GM12878 (cell line): ENCODE data around the gene SLC25A17. TPM values are rescaled to one million over a fixed set of nuclear protein-coding genes. Genes with fewer than 3 reads are reported as not detected.

Source experiments
- ATAC-seq: fragments of 200-7000 bp; cut with Tn5 transposase; 3 replicates; pipeline ENCODE4 v1.9.1; 2020; ENCODE audit warnings: mild to moderate bottlenecking, moderate library complexity
- BruUV-seq: library from RNA; stranded (reverse); fragments of 400-500 nt; replicated peaks from 2 replicates; lab custom pipeline; 2021; lab: Mats Ljungman, UMichigan
- CTCF ChIA-PET: fragments of 300-600 bp; sonication (Branson Sonifier 250); formaldehyde crosslinking; extraction: SDS; loops from one replicate; lab custom pipeline; 2021; ENCODE audit warnings: inconsistent platforms; lab: Yijun Ruan, JAX
- POLR2A ChIA-PET: fragments of 350-600 bp; formaldehyde crosslinking; extraction: SDS; loops from one replicate; lab custom pipeline; 2021; ENCODE audit warnings: inconsistent platforms; lab: Charles Lee
- RAD21 ChIA-PET: fragments of 300-600 bp; sonication (Branson Sonifier 250); formaldehyde crosslinking; loops from one replicate; lab custom pipeline; 2023; ENCODE audit warnings: antibody characterized with exemption; ENCODE audit not compliant: unreplicated experiment; lab: Charles Lee
- SMC1A ChIA-PET: fragments of 300-600 bp; sonication (Branson Sonifier 250); formaldehyde crosslinking; loops from one replicate; lab custom pipeline; 2023; ENCODE audit not compliant: unreplicated experiment, uncharacterized antibody; lab: Charles Lee
- DNase-seq: peaks from one replicate; pipeline ENCODE4 v3.0.0-alpha.2; 2011; ENCODE audit warnings: low read depth, low spot score
- FAIRE-seq: peaks from 3 replicates; lab custom pipeline; 2011; peaks lifted over from hg19 to GRCh38; lab: Jason Lieb, UNC
- H2AFZ ChIP-seq: 2 replicates; pipeline ENCODE4 v1.6.0; 2011; ENCODE audit warnings: low read depth, low read length, control low read depth; ENCODE audit not compliant: control insufficient read depth
- H3K27ac ChIP-seq: 2 replicates; pipeline ENCODE4 v1.5.1; 2011; ENCODE audit warnings: control low read depth; ENCODE audit not compliant: control insufficient read depth, insufficient read depth
- H3K27me3 ChIP-seq, 2 experiments: replicated peaks in 1 of 2; 2 replicates each; pipeline versions ENCODE4 v1.6.0 to v1.6.1; 2011; ENCODE audit warnings: low read length in 1 of 2; ENCODE audit not compliant: control insufficient read depth in 2 of 2, insufficient read depth in 2 of 2
- H3K36me3 ChIP-seq, 2 experiments: 2 replicates each; pipeline ENCODE4 v1.5.1; 2011; ENCODE audit warnings: low read length in 1 of 2; ENCODE audit not compliant: control insufficient read depth in 2 of 2, insufficient read depth in 2 of 2
- H3K4me1 ChIP-seq: 2 replicates; pipeline ENCODE4 v1.6.1; 2011; ENCODE audit warnings: mild to moderate bottlenecking, low read length, moderate library complexity, mixed read lengths; ENCODE audit not compliant: control insufficient read depth, insufficient read depth
- H3K4me2 ChIP-seq: 2 replicates; pipeline ENCODE4 v1.6.0; 2011; ENCODE audit warnings: control low read depth; ENCODE audit not compliant: control insufficient read depth, insufficient read depth
- H3K4me3 ChIP-seq: fragments of 200-600 bp; sonication (generic); 2 replicates; pipeline ENCODE4 v1.5.1; 2016
- H3K79me2 ChIP-seq: 2 replicates; pipeline ENCODE4 v1.6.0; 2011; ENCODE audit warnings: low read length; ENCODE audit not compliant: control insufficient read depth, insufficient read depth
- H3K9ac ChIP-seq: 2 replicates; pipeline ENCODE4 v1.8.0; 2011; ENCODE audit warnings: low read length, control low read depth, mixed read lengths; ENCODE audit not compliant: control insufficient read depth, insufficient read depth
- H3K9me3 ChIP-seq: replicated peaks from 3 replicates; pipeline ENCODE4 v1.5.1; 2011; ENCODE audit warnings: mild to moderate bottlenecking, low read length; ENCODE audit not compliant: control insufficient read depth, insufficient read depth
- H4K20me1 ChIP-seq: 2 replicates; pipeline ENCODE4 v1.6.0; 2011; ENCODE audit not compliant: control insufficient read depth, insufficient read depth
- CBX5 ChIP-seq: sonication (generic); IDR thresholded peaks from 2 replicates; pipeline ENCODE4 v1.6.1; 2016; ENCODE audit warnings: low read depth, moderate library complexity, mild to moderate bottlenecking, inconsistent platforms
- CHD2 ChIP-seq: IDR thresholded peaks from 2 replicates; pipeline ENCODE4 v1.6.1; 2011; ENCODE audit warnings: low read depth, low read length, improper control_type of control experiment, borderline replicate concordance
- FOXK2 ChIP-seq: fragments of 450-650 bp; IDR thresholded peaks from 2 replicates; pipeline ENCODE4 v1.6.1; 2017; ENCODE audit warnings: mild to moderate bottlenecking, moderate library complexity
- NFIC ChIP-seq: IDR thresholded peaks from 2 replicates; pipeline ENCODE4 v1.6.1; 2012; ENCODE audit warnings: low read depth, mild to moderate bottlenecking, inconsistent platforms, low read length, moderate library complexity
- POLR2A ChIP-seq: IDR thresholded peaks from 2 replicates; pipeline ENCODE4 v1.6.1; 2011; ENCODE audit warnings: low read depth, mild to moderate bottlenecking, low read length
- SMC3 ChIP-seq: IDR thresholded peaks from 2 replicates; pipeline ENCODE4 v1.6.1; 2011; ENCODE audit warnings: low read length, improper control_type of control experiment, borderline replicate concordance
- TAF1 ChIP-seq: IDR thresholded peaks from 2 replicates; pipeline ENCODE4 v1.6.1; 2011; ENCODE audit warnings: mild to moderate bottlenecking, low read depth, low read length, borderline replicate concordance
- TCF12 ChIP-seq: IDR thresholded peaks from 2 replicates; pipeline ENCODE4 v1.6.1; 2011; ENCODE audit warnings: low read depth, mild to moderate bottlenecking, low read length
- YBX1 ChIP-seq: fragments of 450-650 bp; IDR thresholded peaks from 2 replicates; pipeline ENCODE4 v1.6.1; 2016; ENCODE audit warnings: antibody characterized with exemption
- ZNF622 ChIP-seq: fragments of 450-650 bp; IDR thresholded peaks from 2 replicates; pipeline ENCODE4 v1.6.1; 2017; ENCODE audit warnings: mild to moderate bottlenecking, inconsistent platforms
- WGBS: methylation state at CpG from one replicate; pipeline ENCODE4 v1.1.6; 2016; ENCODE audit warnings: low lambda C conversion rate; ENCODE audit not compliant: insufficient replicate concordance, insufficient coverage; ENCODE audit errors: missing lambda C conversion rate; 5-methylcytosine and 5-hydroxymethylcytosine counted together
- in situ Hi-C: fragments of 300-500 bp; cut with MboI; formaldehyde crosslinking; loops from 9 replicates; pipeline ENCODE4 v1.14.3; 2018; ENCODE audit warnings: mixed read lengths
- intact Hi-C: fragments of 100-400 bp; cut with micrococcal nuclease; formaldehyde crosslinking; loops from one replicate; pipeline ENCODE4 v1.14.2; 2022; ENCODE audit not compliant: unreplicated experiment
- polyA plus RNA-seq, 11 experiments: library from polyadenylated mRNA; depleted of rRNA in 4 of 11; unstranded in 6 of 11; stranded (reverse) in 5 of 11; fragments of >200 nt; fragmentation: Nextera tagmentation in 4 of 11; fragmentation: Illumina TruSeq in 1 of 11; extraction: Ambion mirVana in 4 of 11; extraction: Trizol in 1 of 11; gene quantifications; 1 replicate in 1 of 11; 2 replicates in 10 of 11; pipeline versions ENCODE4 v1.2.1 to v1.2.3, GENCODE V29; 2011 to 2016; ENCODE audit warnings: inconsistent platforms in 2 of 11, missing spikeins in 2 of 11, low read depth in 1 of 11
- total RNA-seq, 4 experiments: library from RNA; depleted of rRNA in 3 of 4; stranded (reverse); fragments of >200 nt in 3 of 4; fragmentation: Illumina TruSeq in 1 of 4; extraction: Trizol in 1 of 4; gene quantifications; 2 replicates each; pipeline versions ENCODE4 v1.2.1 to v1.2.3, GENCODE V29; 2013 to 2021
- TF ChIP-seq, protein P1 (sequence below): fragments of 450-650 bp; IDR thresholded peaks from 2 replicates; pipeline ENCODE4 v1.6.1; 2017; ENCODE audit warnings: mild to moderate bottlenecking, low read depth, inconsistent platforms; ENCODE audit not compliant: poor library complexity, severe bottlenecking

Gene SLC25A17
- total and polyA plus RNA-seq, 10 of the 15 experiments (the other 5 are each of a cell fraction or from before 2014, with no cell fraction given), result 37.5 to 113 (median 62.3) TPM

DNA sequence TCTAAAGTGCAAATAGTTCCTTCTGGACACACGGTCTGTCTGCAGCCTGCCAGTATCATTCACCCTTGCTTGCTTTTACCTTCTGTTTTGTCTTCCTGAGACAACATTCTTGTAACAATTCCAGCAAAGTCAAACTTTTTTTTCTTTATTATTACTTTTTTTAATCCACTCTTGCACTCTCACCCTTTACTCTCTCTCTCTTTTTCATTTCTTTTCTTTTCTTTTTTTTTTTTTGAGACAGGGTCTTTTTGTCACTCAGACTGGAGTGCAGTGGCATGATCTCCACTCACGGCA is 86.2 kb downstream of the SLC25A17 start (continued):
- TF ChIP-seq, protein P1, sequence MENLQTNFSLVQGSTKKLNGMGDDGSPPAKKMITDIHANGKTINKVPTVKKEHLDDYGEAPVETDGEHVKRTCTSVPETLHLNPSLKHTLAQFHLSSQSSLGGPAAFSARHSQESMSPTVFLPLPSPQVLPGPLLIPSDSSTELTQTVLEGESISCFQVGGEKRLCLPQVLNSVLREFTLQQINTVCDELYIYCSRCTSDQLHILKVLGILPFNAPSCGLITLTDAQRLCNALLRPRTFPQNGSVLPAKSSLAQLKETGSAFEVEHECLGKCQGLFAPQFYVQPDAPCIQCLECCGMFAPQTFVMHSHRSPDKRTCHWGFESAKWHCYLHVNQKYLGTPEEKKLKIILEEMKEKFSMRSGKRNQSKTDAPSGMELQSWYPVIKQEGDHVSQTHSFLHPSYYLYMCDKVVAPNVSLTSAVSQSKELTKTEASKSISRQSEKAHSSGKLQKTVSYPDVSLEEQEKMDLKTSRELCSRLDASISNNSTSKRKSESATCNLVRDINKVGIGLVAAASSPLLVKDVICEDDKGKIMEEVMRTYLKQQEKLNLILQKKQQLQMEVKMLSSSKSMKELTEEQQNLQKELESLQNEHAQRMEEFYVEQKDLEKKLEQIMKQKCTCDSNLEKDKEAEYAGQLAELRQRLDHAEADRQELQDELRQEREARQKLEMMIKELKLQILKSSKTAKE, result no peak

DNA sequence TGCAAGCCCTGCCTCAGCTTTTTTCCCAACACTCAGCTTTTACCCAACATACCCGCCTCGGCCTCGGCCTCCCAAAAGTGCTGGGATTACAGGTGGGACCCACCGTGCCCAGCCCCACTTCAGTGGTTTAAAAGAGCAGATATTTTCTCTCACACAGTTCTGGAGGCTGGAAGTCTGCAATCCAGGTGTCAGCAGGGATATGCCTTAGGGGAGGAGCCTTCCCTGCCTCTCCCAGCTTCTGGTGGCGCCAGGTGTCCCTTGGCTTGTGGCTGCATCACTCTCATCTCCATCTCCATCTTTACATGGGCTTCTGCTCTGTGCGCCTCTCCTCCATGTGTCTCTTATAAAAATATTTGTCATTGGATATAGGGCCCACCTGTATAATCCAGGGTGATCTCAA is 89.9 kb downstream of the SLC25A17 start:
- TF ChIP-seq CBX5, result no peak
- no peak for TF ChIP-seq TCF12
- TF ChIP-seq, all 136 proteins: peak for 0
- WGBS, result 80% methylated on average over 6 of the region's 6 CpGs
- H3K36me3 ChIP-seq, result no peaks in the 10 kb centered on the region
- H3K9ac ChIP-seq, result no peak overlapping the region
- no peaks in the 10 kb centered on the region for H3K79me2 ChIP-seq
- SMC1A ChIA-PET, result no interaction called here
- H3K4me3 ChIP-seq, result no peak overlapping the region
- BruUV-seq, result no TSS peak
- no peaks in the 10 kb centered on the region for H3K9me3 ChIP-seq
- H3K27ac ChIP-seq, result no peak overlapping the region
- H3K4me2 ChIP-seq, result no peak overlapping the region
- no peaks in the 10 kb centered on the region for H4K20me1 ChIP-seq
- RAD21 ChIA-PET, result no interaction called here
- DNase-seq, result no peak
- H2AFZ ChIP-seq, result no peak overlapping the region
- H3K4me1 ChIP-seq, result no peaks in the 10 kb centered on the region
- intact Hi-C loops, result no loop called here
- in situ Hi-C loops, result no loop called here
- ATAC-seq, result no peak
- no peak for FAIRE-seq
- CTCF ChIA-PET, result no interaction called here
- POLR2A ChIA-PET, result no interaction called here
- H3K27me3 ChIP-seq, result no peaks in the 10 kb centered on the region

DNA sequence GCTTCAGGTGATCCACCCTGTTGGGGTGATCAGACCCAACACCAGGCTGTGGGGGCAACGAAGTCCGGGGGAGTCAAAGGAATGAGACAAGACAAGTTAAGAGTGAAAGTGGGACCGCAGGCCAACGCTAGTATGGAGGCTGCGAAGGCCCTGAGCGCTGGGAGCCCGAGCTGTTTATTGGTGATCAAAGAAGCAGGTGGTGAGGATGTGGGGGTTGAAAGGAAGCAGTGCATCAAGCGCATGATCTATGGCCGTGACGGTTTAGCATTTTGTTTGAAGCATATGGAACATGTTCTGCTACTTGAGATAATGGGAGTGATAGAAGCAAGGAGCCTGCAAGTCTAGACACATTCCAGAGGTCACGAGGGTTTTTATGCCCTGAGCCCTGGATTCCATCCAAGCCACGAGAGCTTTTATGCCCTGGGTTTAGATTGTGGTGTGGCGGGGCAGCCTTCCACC is 90.4 kb downstream of the SLC25A17 start:
- no peak overlapping the region; the same call in 1 of the 2 replicates for H2AFZ ChIP-seq
- SMC1A ChIA-PET, result no interaction called here
- POLR2A ChIA-PET, result no interaction called here
- 26% methylated on average over 13 of the region's 13 CpGs for WGBS
- H3K36me3 ChIP-seq, result no peaks in the 10 kb centered on the region
- no peaks in the 10 kb centered on the region for H4K20me1 ChIP-seq
- CTCF ChIA-PET, result no interaction called here
- no peak overlapping the region for H3K4me2 ChIP-seq
- in situ Hi-C loops, result no loop called here
- H3K4me3 ChIP-seq, result no peak overlapping the region
- H3K9ac ChIP-seq, result no peak overlapping the region
- ATAC-seq, result no peak
- no peaks in the 10 kb centered on the region for H3K4me1 ChIP-seq
- no peaks in the 10 kb centered on the region for H3K79me2 ChIP-seq
- no TSS peak for BruUV-seq
- no peaks in the 10 kb centered on the region for H3K27me3 ChIP-seq
- no peak for FAIRE-seq
- H3K27ac ChIP-seq, result no peak overlapping the region
- TF ChIP-seq SMC3 (no peak), YBX1 (no peak), FOXK2 (no peak), NFIC (no peak), ZNF622 (no peak), TAF1 (no peak), CHD2 (no peak), POLR2A (no peak)
- RAD21 ChIA-PET, result no interaction called here
- intact Hi-C loops, result no loop called here
- no peak for DNase-seq
- H3K9me3 ChIP-seq, result no peaks in the 10 kb centered on the region
